ENCODE data around the gene EPB41L4B. TPM values are rescaled to one million over a fixed set of nuclear protein-coding genes. Genes with fewer than 3 reads are reported as not detected.
"Not testable (repeated sequence)": the region's sequence is repeated elsewhere in the genome, so short reads cannot be mapped to it uniquely, and the experiment has no call there.

EPB41L4B gene
- total RNA-seq (10 to 100 TPM; 13.9 to 14.5 TPM), polyA plus RNA-seq (10 to 100 TPM in 1 of 2 donors, 1 to 10 TPM in 1; 6.0 to 10.4 TPM)
- long read RNA-seq, donor 1, full-length matches to known transcripts: 4 of 4 reads
- long read RNA-seq, donor 1, partial matches to known transcripts: 0 of 4 reads
- long read RNA-seq, donor 1, other reads (novel, unspliced or antisense): 0 of 4 reads
- long read RNA-seq, donor 2: 0 reads
- long read RNA-seq, donor 3, full-length matches to known transcripts: 2 of 11 reads
- long read RNA-seq, donor 3, partial matches to known transcripts: 9 of 11 reads
- long read RNA-seq, donor 3, other reads (novel, unspliced or antisense): 0 of 11 reads
- long read RNA-seq, donor 4, full-length matches to known transcripts: 1 of 1 reads
- long read RNA-seq, donor 4, partial matches to known transcripts: 0 of 1 reads
- long read RNA-seq, donor 4, other reads (novel, unspliced or antisense): 0 of 1 reads
- long read RNA-seq, donor 5, full-length matches to known transcripts: 2 of 2 reads
- long read RNA-seq, donor 5, partial matches to known transcripts: 0 of 2 reads
- long read RNA-seq, donor 5, other reads (novel, unspliced or antisense): 0 of 2 reads

- Histone ChIP-seq H3K9me3 (ENCODE audit: control insufficient read depth in 4 of 4, insufficient read depth in 3 of 4, low read length in 3 of 4) (no peaks in the 10 kb centered on the region), H3K27me3 (ENCODE audit: control insufficient read depth in 3 of 3, insufficient read depth in 3 of 3, low read length in 2 of 3) (peaks cover 0 to 29% (median 20%) of the 10 kb centered on the region in 3 donors), H3K36me3 (ENCODE audit: control insufficient read depth in 4 of 4, insufficient read depth in 4 of 4, low read length in 4 of 4) (no peaks in the 10 kb centered on the region), H3K9ac (ENCODE audit: insufficient read depth in 1 of 2, low read length in 2 of 2) (no peak within 1 kb of the TSS), H3K4me3 (peak within 1 kb of the TSS; percentile 61), H3K27ac (ENCODE audit: low read depth in 1 of 2, low read length in 1 of 2) (peak within 1 kb of the TSS in 1 of 2 donors; percentile 69), H3K4me1 (ENCODE audit: control insufficient read depth in 5 of 5, insufficient read depth in 5 of 5, low read length in 5 of 5) (peaks cover 0 to 9% (median 0%) of the 10 kb centered on the region in 5 donors)
- peak; percentile 79 for ATAC-seq (ENCODE audit: insufficient read depth, low FRiP score)
- peak; percentile 79 to 89 (median 87) for DNase-seq
- 1% methylated on average over 32 to 72 of the region's 72 CpGs for WGBS, 2 donors
- peak; percentile 72 for TF ChIP-seq CTCF (IDR thresholded peaks at IDR 0.05; ENCODE audit: control extremely low read depth, extremely low read depth)
Observed at GRCh38 chr9:109320742-109321448, at the start of gene EPB41L4B. EPB41L4B (minus strand) TSS chr9:109321059; CDS start chr9:109320446, 613 bp downstream.

DNA sequence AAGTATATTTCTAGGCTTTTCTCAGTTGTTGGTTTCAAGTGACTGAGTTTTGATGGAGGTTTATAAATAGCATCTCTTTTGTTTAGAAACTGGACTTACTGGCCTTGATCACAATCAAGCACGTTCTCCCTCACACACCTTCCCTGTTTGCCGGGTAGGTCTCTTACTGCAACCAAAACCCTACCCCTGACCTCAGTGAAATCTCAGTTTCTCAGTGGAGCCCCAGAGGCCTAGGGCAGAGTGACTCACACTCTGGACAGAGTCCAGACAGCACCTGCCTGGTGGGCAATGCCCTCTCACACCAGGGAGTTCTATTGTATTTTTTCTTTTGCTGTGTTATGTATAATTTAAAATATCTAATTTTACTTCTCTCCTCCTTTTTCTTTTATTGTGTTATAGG, 48.4 kb upstream of the EPB41L4B start:
- Histone ChIP-seq H3K27me3 (ENCODE audit: control insufficient read depth in 3 of 3, insufficient read depth in 3 of 3, low read length in 2 of 3) (no peaks in the 10 kb centered on the region), H3K27ac (ENCODE audit: low read depth in 1 of 2, low read length in 1 of 2) (no peak overlapping the region), H3K9me3 (ENCODE audit: control insufficient read depth in 4 of 4, insufficient read depth in 3 of 4, low read length in 3 of 4) (no peaks in the 10 kb centered on the region), H3K36me3 (ENCODE audit: control insufficient read depth in 4 of 4, insufficient read depth in 4 of 4, low read length in 4 of 4) (no peaks in the 10 kb centered on the region), H3K9ac (ENCODE audit: insufficient read depth in 1 of 2, low read length in 2 of 2) (no peak overlapping the region), H3K4me3 (no peak overlapping the region), H3K4me1 (ENCODE audit: control insufficient read depth in 5 of 5, insufficient read depth in 5 of 5, low read length in 5 of 5) (no peaks in the 10 kb centered on the region)
- ATAC-seq (ENCODE audit: insufficient read depth, low FRiP score): no peak
- no peak for DNase-seq
- TF ChIP-seq CTCF (IDR thresholded peaks at IDR 0.05; ENCODE audit: control extremely low read depth, extremely low read depth): no peak
- WGBS, 2 donors: 69 to 83% methylated on average over 2 of the region's 2 CpGs

DNA sequence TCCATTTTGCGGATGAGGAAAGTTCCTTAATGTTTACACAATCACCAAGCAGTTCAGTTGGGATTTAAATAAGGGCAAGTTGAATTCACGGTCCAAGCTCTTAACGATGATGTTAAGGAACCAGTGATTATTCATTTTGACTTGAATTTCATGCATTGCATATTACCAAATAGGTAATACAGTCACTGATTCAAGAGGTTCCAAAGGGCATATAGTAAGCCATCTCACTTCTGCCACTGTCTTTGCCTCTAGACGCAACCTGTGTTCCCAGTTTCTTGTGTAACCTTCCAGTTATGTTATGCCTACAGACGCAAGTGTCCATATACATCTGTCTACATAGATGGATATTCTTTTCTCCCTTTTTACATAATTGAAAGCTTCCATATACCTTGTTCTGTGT, 39.9 kb upstream of the EPB41L4B start:
- no peaks in the 10 kb centered on the region for H3K27me3 ChIP-seq (ENCODE audit: control insufficient read depth in 3 of 3, insufficient read depth in 3 of 3, low read length in 2 of 3)
- no peak for ATAC-seq (ENCODE audit: insufficient read depth, low FRiP score)
- no peaks in the 10 kb centered on the region for H3K4me1 ChIP-seq (ENCODE audit: control insufficient read depth in 5 of 5, insufficient read depth in 5 of 5, low read length in 5 of 5)
- no peak for TF ChIP-seq CTCF (IDR thresholded peaks at IDR 0.05; ENCODE audit: control extremely low read depth, extremely low read depth)
- no peak overlapping the region for H3K4me3 ChIP-seq
- no peak for DNase-seq
- H3K9me3 ChIP-seq (ENCODE audit: control insufficient read depth in 4 of 4, insufficient read depth in 3 of 4, low read length in 3 of 4): peaks cover 0 to 3% (median 0%) of the 10 kb centered on the region in 4 donors
- no peak overlapping the region for H3K27ac ChIP-seq (ENCODE audit: low read depth in 1 of 2, low read length in 1 of 2)
- no peak overlapping the region for H3K9ac ChIP-seq (ENCODE audit: insufficient read depth in 1 of 2, low read length in 2 of 2)
- 77 to 89% methylated on average over 5 of the region's 5 CpGs for WGBS, 2 donors
- no peaks in the 10 kb centered on the region for H3K36me3 ChIP-seq (ENCODE audit: control insufficient read depth in 4 of 4, insufficient read depth in 4 of 4, low read length in 4 of 4)

- not testable (repeated sequence) for H3K36me3 ChIP-seq (ENCODE audit: control insufficient read depth in 4 of 4, insufficient read depth in 4 of 4, low read length in 4 of 4); DNase-seq
- 81 to 90% methylated on average over 8 of the region's 8 CpGs for WGBS, 2 donors
Observed at GRCh38 chr9:109358968-109359603, 38.2 kb upstream of the EPB41L4B start.

More at GRCh38 chr9:109358968-109359603, 38.2 kb upstream of the EPB41L4B start:
- not testable (repeated sequence) for H3K9ac ChIP-seq (ENCODE audit: insufficient read depth in 1 of 2, low read length in 2 of 2); ATAC-seq (ENCODE audit: insufficient read depth, low FRiP score); H3K4me1 ChIP-seq (ENCODE audit: control insufficient read depth in 5 of 5, insufficient read depth in 5 of 5, low read length in 5 of 5); H3K27me3 ChIP-seq (ENCODE audit: control insufficient read depth in 3 of 3, insufficient read depth in 3 of 3, low read length in 2 of 3); H3K4me3 ChIP-seq; H3K9me3 ChIP-seq (ENCODE audit: control insufficient read depth in 4 of 4, insufficient read depth in 3 of 4, low read length in 3 of 4); H3K27ac ChIP-seq (ENCODE audit: low read depth in 1 of 2, low read length in 1 of 2)

All from lung (tissue), 16 donors.